Muscle of leg (tissue), 11 donors: Measurements from ENCODE around the gene INHBB. TPM values are rescaled to one million over a fixed set of nuclear protein-coding genes. Genes with fewer than 3 reads are reported as not detected.
"Not testable (repeated sequence)": the region's sequence is repeated elsewhere in the genome, so short reads cannot be mapped to it uniquely, and the experiment has no call there.

Source experiments
- DNase-seq: peaks from one replicate; pipeline ENCODE4 v3.0.0; 2013
- H3K27ac ChIP-seq: one replicate; pipeline ENCODE4 v1.5.1; 2013; ENCODE audit warnings: mild to moderate bottlenecking, low read length, control low read depth
- H3K27me3 ChIP-seq: one replicate; pipeline ENCODE4 v1.6.1; 2013; ENCODE audit warnings: low read length; ENCODE audit not compliant: control insufficient read depth, insufficient read depth
- H3K36me3 ChIP-seq: one replicate; pipeline ENCODE4 v1.6.1; 2013; ENCODE audit warnings: low read length; ENCODE audit not compliant: control insufficient read depth, insufficient read depth
- H3K4me1 ChIP-seq: one replicate; pipeline ENCODE4 v1.6.1; 2013; ENCODE audit warnings: low read length; ENCODE audit not compliant: control insufficient read depth, insufficient read depth
- H3K4me3 ChIP-seq: one replicate; pipeline ENCODE4 v1.5.1; 2013; ENCODE audit warnings: low read length, control low read depth
- H3K9me3 ChIP-seq: replicated peaks from 2 replicates; pipeline ENCODE4 v1.6.1; 2013; ENCODE audit warnings: low read depth, low read length; ENCODE audit not compliant: control insufficient read depth
- WGBS: methylation state at CpG from one replicate; pipeline ENCODE4 v1.1.5; 2013; ENCODE audit warnings: missing lambda C conversion rate; ENCODE audit not compliant: insufficient coverage; 5-methylcytosine and 5-hydroxymethylcytosine counted together
- polyA plus RNA-seq, 8 donors: library from polyadenylated mRNA; unstranded; fragments of 120-200 nt; gene quantifications; one replicate each; pipeline versions ENCODE4 v1.2.1 to v1.2.3, GENCODE V29; 2013; ENCODE audit warnings: inconsistent platforms in 1 of 8, low replicate concordance in 1 of 8; ENCODE audit not compliant: insufficient read length in 8 of 8, insufficient read depth in 1 of 8
- total RNA-seq: library from RNA; stranded (reverse); fragments of 120-200 nt; gene quantifications from one replicate; pipeline ENCODE4 v1.2.4, GENCODE V29; 2013

The INHBB gene
- total and polyA plus RNA-seq, 9 donors = 0.24 to 1.2 (median 0.44) TPM

GRCh38 chr2:120307482-120307881 lies 38.5 kb upstream of the INHBB start:
- Histone ChIP-seq H3K27ac (no peak overlapping the region), H3K4me3 (no peak overlapping the region), H3K4me1 (no peaks in the 10 kb centered on the region), H3K27me3 (no peaks in the 10 kb centered on the region), H3K36me3 (peaks cover 11% of the 10 kb centered on the region), H3K9me3 (no peaks in the 10 kb centered on the region)
- DNase-seq = no peak
- 59% methylated on average over 5 of the region's 7 CpGs for WGBS

- H3K9me3 ChIP-seq = no peaks in the 10 kb centered on the region
- H3K4me3 ChIP-seq = no peak overlapping the region
- no peak for DNase-seq
- peaks cover 9% of the 10 kb centered on the region for H3K36me3 ChIP-seq
- H3K27me3 ChIP-seq = no peaks in the 10 kb centered on the region
- no peak overlapping the region for H3K27ac ChIP-seq
- H3K4me1 ChIP-seq = peaks cover 6% of the 10 kb centered on the region
- WGBS = 87% methylated on average over 12 of the region's 16 CpGs
Measured at GRCh38 chr2:120308038-120308910, 37.7 kb upstream of the INHBB start.

- no CpG with 5 or more reads among the region's 6 CpGs for WGBS
- Histone ChIP-seq H3K4me3 (no peak overlapping the region), H3K27me3 (peaks cover 9% of the 10 kb centered on the region), H3K27ac (no peak overlapping the region), H3K4me1 (peaks cover 18% of the 10 kb centered on the region), H3K9me3 (no peaks in the 10 kb centered on the region), H3K36me3 (peaks cover 5% of the 10 kb centered on the region)
- no peak for DNase-seq
Measured at GRCh38 chr2:120310136-120310535, 35.8 kb upstream of the INHBB start.

GRCh38 chr2:120310841-120311240 lies 35.1 kb upstream of the INHBB start:
- not testable (repeated sequence) for H3K27me3 ChIP-seq, H3K9me3 ChIP-seq, H3K36me3 ChIP-seq, H3K27ac ChIP-seq, H3K4me3 ChIP-seq, DNase-seq
- H3K4me1 ChIP-seq = peaks cover 18% of the 10 kb centered on the region
- WGBS = 90% methylated on average over 4 of the region's 8 CpGs

- peaks cover 18% of the 10 kb centered on the region for H3K4me1 ChIP-seq
- H3K4me3 ChIP-seq = no peak overlapping the region
- no peaks in the 10 kb centered on the region for H3K9me3 ChIP-seq
- H3K27me3 ChIP-seq = peaks cover 9% of the 10 kb centered on the region
- DNase-seq = no peak
- no peak overlapping the region for H3K27ac ChIP-seq
- no peaks in the 10 kb centered on the region for H3K36me3 ChIP-seq
- 100% methylated on average over 2 of the region's 6 CpGs for WGBS
Measured at GRCh38 chr2:120312076-120312475, 33.9 kb upstream of the INHBB start.

- Histone ChIP-seq H3K4me1 (peaks cover 18% of the 10 kb centered on the region), H3K27ac (peak overlapping the region; percentile 52), H3K4me3 (peak overlapping the region; percentile 47), H3K36me3 (no peaks in the 10 kb centered on the region), H3K27me3 (peaks cover 9% of the 10 kb centered on the region), H3K9me3 (no peaks in the 10 kb centered on the region)
- peak; percentile 95 for DNase-seq
- 6% methylated on average over 23 of the region's 38 CpGs for WGBS
Measured at GRCh38 chr2:120312860-120313694, 32.9 kb upstream of the INHBB start.

- Histone ChIP-seq H3K27ac (peak overlapping the region; percentile 6), H3K36me3 (no peaks in the 10 kb centered on the region), H3K4me3 (peak overlapping the region; percentile 47), H3K27me3 (peaks cover 9% of the 10 kb centered on the region), H3K4me1 (peaks cover 26% of the 10 kb centered on the region), H3K9me3 (no peaks in the 10 kb centered on the region)
- no peak for DNase-seq
- WGBS = 60% methylated on average over 36 of the region's 39 CpGs
Measured at GRCh38 chr2:120313695-120314615, 32.0 kb upstream of the INHBB start.

- 65% methylated on average over 17 of the region's 19 CpGs for WGBS
- Histone ChIP-seq H3K4me1 (peaks cover 35% of the 10 kb centered on the region), H3K4me3 (no peak overlapping the region), H3K36me3 (no peaks in the 10 kb centered on the region), H3K9me3 (no peaks in the 10 kb centered on the region), H3K27me3 (peaks cover 13% of the 10 kb centered on the region), H3K27ac (no peak overlapping the region)
- peak; percentile 61 for DNase-seq
Measured at GRCh38 chr2:120314690-120315366, 31.1 kb upstream of the INHBB start.

- no peak for DNase-seq
- peaks cover 16% of the 10 kb centered on the region for H3K27me3 ChIP-seq
- H3K9me3 ChIP-seq = no peaks in the 10 kb centered on the region
- H3K36me3 ChIP-seq = no peaks in the 10 kb centered on the region
- H3K4me1 ChIP-seq = peaks cover 42% of the 10 kb centered on the region
- WGBS = 86% methylated on average over 16 of the region's 17 CpGs
- H3K4me3 ChIP-seq = no peak overlapping the region
- H3K27ac ChIP-seq = no peak overlapping the region
Measured at GRCh38 chr2:120315367-120316033, 30.4 kb upstream of the INHBB start.
